ENCODE measurements around the gene AQP12B. TPM values are rescaled to one million over a fixed set of nuclear protein-coding genes. Genes with fewer than 3 reads are reported as not detected.

Gene AQP12B
- total and polyA plus RNA-seq, 2 of the 8 experiments (the other 6 are each of a cell fraction or from before 2014, with no cell fraction given), result not detected

DNA sequence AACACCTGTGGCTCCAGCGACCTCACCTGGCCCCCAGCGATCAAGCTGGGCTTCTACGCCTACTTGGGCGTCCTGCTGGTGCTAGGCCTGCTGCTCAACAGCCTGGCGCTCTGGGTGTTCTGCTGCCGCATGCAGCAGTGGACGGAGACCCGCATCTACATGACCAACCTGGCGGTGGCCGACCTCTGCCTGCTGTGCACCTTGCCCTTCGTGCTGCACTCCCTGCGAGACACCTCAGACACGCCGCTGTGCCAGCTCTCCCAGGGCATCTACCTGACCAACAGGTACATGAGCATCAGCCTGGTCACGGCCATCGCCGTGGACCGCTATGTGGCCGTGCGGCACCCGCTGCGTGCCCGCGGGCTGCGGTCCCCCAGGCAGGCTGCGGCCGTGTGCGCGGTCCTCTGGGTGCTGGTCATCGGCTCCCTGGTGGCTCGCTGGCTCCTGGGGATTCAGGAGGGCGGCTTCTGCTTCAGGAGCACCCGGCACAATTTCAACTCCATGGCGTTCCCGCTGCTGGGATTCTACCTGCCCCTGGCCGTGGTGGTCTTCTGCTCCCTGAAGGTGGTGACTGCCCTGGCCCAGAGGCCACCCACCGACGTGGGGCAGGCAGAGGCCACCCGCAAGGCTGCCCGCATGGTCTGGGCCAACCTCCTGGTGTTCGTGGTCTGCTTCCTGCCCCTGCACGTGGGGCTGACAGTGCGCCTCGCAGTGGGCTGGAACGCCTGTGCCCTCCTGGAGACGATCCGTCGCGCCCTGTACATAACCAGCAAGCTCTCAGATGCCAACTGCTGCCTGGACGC lies 52.5 kb downstream of the AQP12B start:
- Histone ChIP-seq H2BK15ac (ENCODE audit: low read length) (no peak overlapping the region), H2AFZ (ENCODE audit: low read length) (no peak overlapping the region), H3K27me3 (replicated peaks in 1 of 4; ENCODE audit: control insufficient read depth in 3 of 4, extremely low read depth in 1 of 4, insufficient read depth in 3 of 4, low read length in 3 of 4) (no peaks in the 10 kb centered on the region), H3K36me3 (ENCODE audit: control insufficient read depth in 2 of 4, insufficient read depth in 4 of 4, low read length in 3 of 4) (no peaks in the 10 kb centered on the region), H4K91ac (replicated peaks; ENCODE audit: insufficient read length, low read length) (no peak overlapping the region), H3K79me1 (ENCODE audit: low read depth, low read length) (no peaks in the 10 kb centered on the region), H3K4me1 (replicated peaks in 1 of 4; ENCODE audit: control insufficient read depth in 3 of 4, insufficient read depth in 4 of 4, low read length in 3 of 4) (no peaks in the 10 kb centered on the region; a peak in 1 of 7 replicates), H2BK120ac (replicated peaks; ENCODE audit: low read depth, low read length) (no peak overlapping the region), H4K20me1 (replicated peaks in 1 of 2; ENCODE audit: control insufficient read depth in 1 of 2, insufficient read depth in 2 of 2, low read length in 2 of 2) (no peaks in the 10 kb centered on the region), H3K56ac (replicated peaks; ENCODE audit: insufficient read length, low read depth, low read length) (no peak overlapping the region), H2AK5ac (ENCODE audit: low read depth, low read length) (no peak overlapping the region), H3K27ac (ENCODE audit: low read depth, low read length) (no peak overlapping the region), H3K14ac (ENCODE audit: insufficient read length) (no peak overlapping the region), H3K4me3 (ENCODE audit: extremely low read depth in 1 of 4, insufficient read depth in 2 of 4, low read depth in 3 of 4, low read length in 4 of 4) (no peak overlapping the region), H3K23ac (ENCODE audit: insufficient read length) (no peak overlapping the region), H3K4ac (replicated peaks; ENCODE audit: insufficient read length, low read depth, low read length) (no peak overlapping the region), H3K79me2 (ENCODE audit: control insufficient read depth in 1 of 2, insufficient read depth in 2 of 2, low read length in 2 of 2) (no peaks in the 10 kb centered on the region), H2BK20ac (ENCODE audit: low read length) (no peak overlapping the region), H2BK5ac (ENCODE audit: low read depth, low read length) (no peak overlapping the region), H2BK12ac (ENCODE audit: low read depth, low read length) (no peak overlapping the region), H3K9ac (replicated peaks in 1 of 4; ENCODE audit: extremely low read depth in 1 of 4, low read depth in 3 of 4, low read length in 3 of 4) (no peak overlapping the region), H3K4me2 (ENCODE audit: insufficient read depth in 1 of 2, low read depth in 2 of 2, low read length in 2 of 2) (no peak overlapping the region), H3K9me3 (ENCODE audit: insufficient read depth in 2 of 2, low read depth in 1 of 2, low read length in 1 of 2) (peaks cover 26 to 43% of the 10 kb centered on the region in 2 experiments), H4K5ac (ENCODE audit: insufficient read length, low read depth, low read length) (no peak overlapping the region), H3K23me2 (ENCODE audit: low read depth, low read length) (no peaks in the 10 kb centered on the region), H3K18ac (ENCODE audit: extremely low read depth, low read length) (no peak overlapping the region), H4K8ac (ENCODE audit: extremely low read depth, insufficient read depth, low read length) (no peak overlapping the region; the same call in 1 of the 2 replicates)
- POLR2A ChIA-PET (ENCODE audit: partially characterized antibody), result no interaction called here
- no peak for FAIRE-seq
- CTCF ChIA-PET (ENCODE audit: partially characterized antibody), result interaction anchor here (0.6 to 1.2 kb wide), 4 partner anchors 12 to 64 kb away, joined by 3 read pairs; no protein-coding TSS in a partner anchor
- no peak for DNase-seq (ENCODE audit: low read depth in 1 of 2, low spot score in 2 of 2)
- WGBS, 2 experiments (ENCODE audit: extremely low coverage in 1 of 2, insufficient coverage in 1 of 2, insufficient read length in 1 of 2, insufficient replicate concordance in 2 of 2, low coverage in 1 of 2, low lambda C conversion rate in 2 of 2, missing lambda C conversion rate in 1 of 2), result 91% methylated on average over 42 of the region's 50 CpGs; no CpG with 5 or more reads in 1 of the 2 experiments
- TF ChIP-seq KDM4A (IDR thresholded peaks at IDR 0.05; ENCODE audit: low read depth, low read length, severe bottlenecking) (no peak), TCF12 (IDR thresholded peaks at IDR 0.05; ENCODE audit: low read depth, low read length) (no peak), BACH1 (IDR thresholded peaks at IDR 0.05; ENCODE audit: low read length) (no peak), JUN (IDR thresholded peaks at IDR 0.05; ENCODE audit: low read depth, low read length) (no peak), BCL11A (IDR thresholded peaks at IDR 0.05; ENCODE audit: low read depth in 2 of 2, low read length in 2 of 2) (no peak), ASH2L (IDR thresholded peaks at IDR 0.05; ENCODE audit: low read length) (no peak), CBX5 (IDR thresholded peaks at IDR 0.05; ENCODE audit: low read depth, low read length) (no peak), NANOG (IDR thresholded peaks at IDR 0.05; ENCODE audit: insufficient read depth, low read depth, low read length, poor library complexity, severe bottlenecking) (no peak), CHD2 (IDR thresholded peaks at IDR 0.05; ENCODE audit: low read length) (no peak), RXRA (IDR thresholded peaks at IDR 0.05; ENCODE audit: insufficient read depth, low read depth, low read length) (no peak), PHF8 (conservative IDR thresholded peaks at IDR 0.05; ENCODE audit: low read depth, low read length) (no peak), CBX8 (IDR thresholded peaks at IDR 0.05; ENCODE audit: borderline replicate concordance, low read depth, low read length) (no peak), SIRT6 (IDR thresholded peaks at IDR 0.05; ENCODE audit: low read length) (no peak), SP1 (IDR thresholded peaks at IDR 0.05; ENCODE audit: low read depth, low read length) (no peak)
